PFSK-1 (cell line): Measurements from ENCODE around the gene TRIM50.

ENCODE experiments used
- FOXP2 ChIP-seq: optimal IDR thresholded peaks from 2 replicates; pipeline ENCODE3; 2011; ENCODE audit warnings: borderline replicate concordance, control low read depth, inconsistent platforms; ENCODE audit not compliant: insufficient read depth; ENCODE audit errors: extremely low read length, extremely low read depth
- POLR2AphosphoS5 ChIP-seq: IDR thresholded peaks from 2 replicates; pipeline ENCODE4 v1.6.1; 2012; ENCODE audit warnings: low read depth, mild to moderate bottlenecking, control low read depth, low read length, moderate library complexity
- SIN3A ChIP-seq: IDR thresholded peaks from 2 replicates; pipeline ENCODE4 v1.6.1; 2012; ENCODE audit warnings: mild to moderate bottlenecking, low read length, moderate library complexity, borderline replicate concordance; ENCODE audit not compliant: insufficient read depth
- TAF1 ChIP-seq: IDR thresholded peaks from 2 replicates; pipeline ENCODE4 v1.6.1; 2012; ENCODE audit warnings: low read length, control low read depth, borderline replicate concordance; ENCODE audit not compliant: insufficient read depth
- TF ChIP-seq, protein P1 (sequence below), 2 experiments: IDR thresholded peaks; 2 replicates each; pipeline versions ENCODE4 v1.6.1 to v1.8.0; 2011 to 2012; ENCODE audit warnings: low read depth in 2 of 2, low read length in 2 of 2, control low read depth in 1 of 2, inconsistent platforms in 1 of 2, mild to moderate bottlenecking in 1 of 2, moderate library complexity in 1 of 2; ENCODE audit not compliant: insufficient read depth in 1 of 2

TRIM50 gene

DNA sequence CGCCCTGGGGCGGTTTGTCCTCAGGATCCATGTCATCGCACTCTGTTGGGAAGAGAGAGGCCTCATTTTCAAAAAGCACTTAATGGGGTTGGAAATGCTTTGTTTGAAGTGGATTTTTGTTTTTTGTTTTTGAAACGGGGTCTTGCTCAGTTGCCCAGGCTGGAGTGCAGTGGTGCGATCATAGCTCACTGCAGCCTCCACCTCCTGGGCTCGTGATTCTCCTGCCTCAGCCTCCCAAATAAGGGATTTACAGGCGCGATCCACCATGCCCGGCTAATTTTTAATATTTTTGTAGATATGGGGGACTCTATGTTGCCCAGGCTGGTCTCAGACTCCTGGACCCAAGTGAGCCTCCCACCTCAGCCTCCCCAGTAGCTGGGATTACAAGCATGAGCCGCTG lies 814 bp upstream of the TRIM50 start:
- TF ChIP-seq, protein P1, sequence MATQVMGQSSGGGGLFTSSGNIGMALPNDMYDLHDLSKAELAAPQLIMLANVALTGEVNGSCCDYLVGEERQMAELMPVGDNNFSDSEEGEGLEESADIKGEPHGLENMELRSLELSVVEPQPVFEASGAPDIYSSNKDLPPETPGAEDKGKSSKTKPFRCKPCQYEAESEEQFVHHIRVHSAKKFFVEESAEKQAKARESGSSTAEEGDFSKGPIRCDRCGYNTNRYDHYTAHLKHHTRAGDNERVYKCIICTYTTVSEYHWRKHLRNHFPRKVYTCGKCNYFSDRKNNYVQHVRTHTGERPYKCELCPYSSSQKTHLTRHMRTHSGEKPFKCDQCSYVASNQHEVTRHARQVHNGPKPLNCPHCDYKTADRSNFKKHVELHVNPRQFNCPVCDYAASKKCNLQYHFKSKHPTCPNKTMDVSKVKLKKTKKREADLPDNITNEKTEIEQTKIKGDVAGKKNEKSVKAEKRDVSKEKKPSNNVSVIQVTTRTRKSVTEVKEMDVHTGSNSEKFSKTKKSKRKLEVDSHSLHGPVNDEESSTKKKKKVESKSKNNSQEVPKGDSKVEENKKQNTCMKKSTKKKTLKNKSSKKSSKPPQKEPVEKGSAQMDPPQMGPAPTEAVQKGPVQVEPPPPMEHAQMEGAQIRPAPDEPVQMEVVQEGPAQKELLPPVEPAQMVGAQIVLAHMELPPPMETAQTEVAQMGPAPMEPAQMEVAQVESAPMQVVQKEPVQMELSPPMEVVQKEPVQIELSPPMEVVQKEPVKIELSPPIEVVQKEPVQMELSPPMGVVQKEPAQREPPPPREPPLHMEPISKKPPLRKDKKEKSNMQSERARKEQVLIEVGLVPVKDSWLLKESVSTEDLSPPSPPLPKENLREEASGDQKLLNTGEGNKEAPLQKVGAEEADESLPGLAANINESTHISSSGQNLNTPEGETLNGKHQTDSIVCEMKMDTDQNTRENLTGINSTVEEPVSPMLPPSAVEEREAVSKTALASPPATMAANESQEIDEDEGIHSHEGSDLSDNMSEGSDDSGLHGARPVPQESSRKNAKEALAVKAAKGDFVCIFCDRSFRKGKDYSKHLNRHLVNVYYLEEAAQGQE (IDR thresholded peaks at IDR 0.05; ENCODE audit: insufficient read depth in 1 of 2, low read depth in 2 of 2, low read length in 2 of 2): no peak
- no peak for TF ChIP-seq POLR2AphosphoS5
- TF ChIP-seq SIN3A: no peak

DNA sequence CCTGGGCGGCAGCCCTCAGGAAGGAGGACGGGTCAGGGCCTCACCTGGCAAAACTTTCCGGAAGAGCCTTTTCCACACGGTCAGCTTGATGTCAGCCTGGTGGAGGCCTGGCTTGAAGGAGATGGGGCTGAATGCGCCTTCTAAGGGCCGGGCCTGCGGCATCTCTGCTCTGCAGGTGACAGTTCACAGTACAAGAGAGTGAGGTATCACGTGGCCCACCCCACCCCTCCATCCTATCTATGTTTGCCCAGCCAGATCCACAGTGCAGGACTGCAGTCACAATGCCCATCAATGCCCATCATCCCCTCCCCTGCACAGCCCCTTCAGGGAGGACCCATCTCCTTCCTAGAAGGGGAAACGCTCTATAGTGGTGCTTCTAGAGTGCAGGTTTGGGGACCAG lies 11.4 kb downstream of the TRIM50 start:
- TF ChIP-seq POLR2AphosphoS5 (no peak), TAF1 (no peak)

DNA sequence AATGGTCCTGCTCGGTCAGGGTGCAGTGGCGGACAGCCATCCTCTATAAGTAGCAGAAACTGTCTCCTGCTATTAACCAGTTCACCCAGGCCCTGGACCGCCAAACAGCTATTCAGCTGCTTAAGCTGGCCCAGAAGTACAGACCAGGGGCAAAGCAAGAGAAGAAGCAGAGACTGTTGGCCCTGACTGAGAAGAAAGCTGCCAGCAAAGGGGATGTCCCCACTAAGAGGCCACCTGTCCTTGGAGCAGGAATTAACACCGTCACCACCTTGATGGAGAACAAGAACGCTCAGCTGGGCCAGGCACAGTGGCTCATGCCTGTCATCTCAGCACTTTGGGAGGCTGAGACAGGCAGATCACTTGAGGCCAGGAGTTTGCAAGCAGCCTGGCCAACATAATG lies 13.6 kb downstream of the TRIM50 start:
- TF ChIP-seq SIN3A (no peak), POLR2AphosphoS5 (no peak), TAF1 (no peak), FOXP2 (no peak)
- TF ChIP-seq, protein P1 (IDR thresholded peaks at IDR 0.05; ENCODE audit: insufficient read depth in 1 of 2, low read depth in 2 of 2, low read length in 2 of 2): no peak

GRCh38 chr7:73313521-73313906 lies 14.4 kb downstream of the TRIM50 start:
- TF ChIP-seq POLR2AphosphoS5 (no peak), SIN3A (no peak), TAF1 (no peak), FOXP2 (no peak)
- TF ChIP-seq, protein P1 (IDR thresholded peaks at IDR 0.05; ENCODE audit: insufficient read depth in 1 of 2, low read depth in 2 of 2, low read length in 2 of 2): no peak

DNA sequence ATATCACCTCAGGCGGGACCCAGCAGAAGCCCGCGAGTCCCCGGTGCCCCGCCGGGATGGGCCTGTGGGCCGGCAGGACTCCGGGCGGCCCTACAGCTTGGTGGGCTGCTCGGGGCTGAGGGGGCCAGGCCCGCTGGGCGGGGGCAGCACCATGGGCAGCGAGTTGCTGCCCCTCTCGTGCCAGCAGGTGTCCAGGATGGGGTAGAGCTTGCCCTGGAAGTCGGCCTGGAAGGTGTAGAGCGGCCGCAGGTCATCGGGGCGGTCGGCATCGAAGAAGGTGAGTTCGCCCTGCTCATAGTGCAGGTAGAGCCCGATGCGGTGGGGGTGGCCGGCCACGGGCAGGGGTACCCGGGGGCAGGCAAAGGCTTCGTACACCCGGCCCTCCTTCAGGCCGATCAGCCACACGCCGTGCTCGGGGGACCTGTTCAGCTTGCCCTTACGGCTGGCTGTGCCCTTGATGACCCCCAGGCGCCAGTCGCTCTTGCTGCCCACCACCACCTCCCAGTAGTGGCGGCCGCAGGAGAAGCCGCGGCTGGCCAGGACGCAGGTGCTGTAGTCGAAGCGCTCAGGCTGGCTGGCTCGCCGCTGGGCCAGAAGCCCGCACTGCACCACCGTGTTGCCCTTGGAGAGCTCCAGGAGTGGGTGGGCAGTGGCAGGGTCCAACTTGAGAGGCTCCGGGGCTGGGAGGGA lies 14.9 kb downstream of the TRIM50 start:
- TF ChIP-seq POLR2AphosphoS5 (no peak), TAF1 (no peak), SIN3A (no peak), FOXP2 (no peak)
- TF ChIP-seq, protein P1 (IDR thresholded peaks at IDR 0.05; ENCODE audit: insufficient read depth in 1 of 2, low read depth in 2 of 2, low read length in 2 of 2): no peak
